Right kidney (tissue), 1 donor: ENCODE results near the gene NRXN3.
A peak's percentile ranks its signal among the peaks of the same experiment; 100 is the strongest.

Source experiments
- DNase-seq: peaks from one replicate; pipeline ENCODE4 v3.0.0-alpha.2; 2016

The NRXN3 gene

GRCh38 chr14:79320561-79320960 lies 1150.4 kb downstream of the NRXN3 start:
- DNase-seq, result no peak

- DNase-seq, result no peak
These were observed 1150.9 kb downstream of the NRXN3 start for GRCh38 chr14:79321070-79321469.

GRCh38 chr14:79325071-79325470 lies 1154.9 kb downstream of the NRXN3 start:
- DNase-seq, result no peak

GRCh38 chr14:79325557-79325956 lies 1155.4 kb downstream of the NRXN3 start:
- DNase-seq, result no peak

- no peak for DNase-seq
These were observed 1158.7 kb downstream of the NRXN3 start for GRCh38 chr14:79328863-79329262.

GRCh38 chr14:79331830-79332229 lies 1161.7 kb downstream of the NRXN3 start:
- DNase-seq, result no peak

- no peak for DNase-seq
These were observed 1162.5 kb downstream of the NRXN3 start for GRCh38 chr14:79332504-79333197.

GRCh38 chr14:79333198-79333546 lies 1163.0 kb downstream of the NRXN3 start:
- DNase-seq, result no peak

GRCh38 chr14:79334272-79334671 lies 1164.1 kb downstream of the NRXN3 start:
- DNase-seq, result no peak

GRCh38 chr14:79337761-79338160 lies 1167.6 kb downstream of the NRXN3 start:
- no peak for DNase-seq

- DNase-seq, result no peak
These were observed 1172.8 kb downstream of the NRXN3 start for GRCh38 chr14:79342942-79343341.

GRCh38 chr14:79351011-79351410 lies 1180.8 kb downstream of the NRXN3 start:
- no peak for DNase-seq

GRCh38 chr14:79352076-79352630 lies 1182.0 kb downstream of the NRXN3 start:
- peak; percentile 16 for DNase-seq

- no peak for DNase-seq
These were observed 1184.2 kb downstream of the NRXN3 start for GRCh38 chr14:79354336-79354735.

GRCh38 chr14:79356040-79356439 lies 1185.9 kb downstream of the NRXN3 start:
- no peak for DNase-seq

- DNase-seq, result no peak
These were observed 1187.1 kb downstream of the NRXN3 start for GRCh38 chr14:79357307-79357706.

GRCh38 chr14:79363291-79363690 lies 1193.1 kb downstream of the NRXN3 start:
- no peak for DNase-seq

- no peak for DNase-seq
These were observed 1199.5 kb downstream of the NRXN3 start for GRCh38 chr14:79369359-79370332.

GRCh38 chr14:79370969-79371368 lies 1200.8 kb downstream of the NRXN3 start:
- DNase-seq, result no peak

GRCh38 chr14:79373451-79373850 lies 1203.3 kb downstream of the NRXN3 start:
- no peak for DNase-seq

GRCh38 chr14:79375356-79375755 lies 1205.2 kb downstream of the NRXN3 start:
- no peak for DNase-seq

- no peak for DNase-seq
These were observed 1206.4 kb downstream of the NRXN3 start for GRCh38 chr14:79376557-79376956.

GRCh38 chr14:79378020-79378419 lies 1207.8 kb downstream of the NRXN3 start:
- DNase-seq, result no peak
